ENCODE results near the gene CD52.

GRCh38 chr1:26345718-26346117, 28.0 kb downstream of the CD52 start:
- TF ChIP-seq CTCF (IDR thresholded peaks at IDR 0.05; ENCODE audit: extremely low read depth in 1 of 2, insufficient read depth in 1 of 2, low read depth in 1 of 2, low read length in 2 of 2), result no peak
- no peak for TF ChIP-seq MAX (IDR thresholded peaks at IDR 0.05; ENCODE audit: insufficient read depth, insufficient read length)
- no peak for TF ChIP-seq POLR2AphosphoS5 (IDR thresholded peaks at IDR 0.05; ENCODE audit: insufficient read depth, low read depth, low read length)
- no peak for TF ChIP-seq POLR2A (IDR thresholded peaks at IDR 0.05; ENCODE audit: low read depth, low read length)
- no peak for TF ChIP-seq EZH2 (IDR thresholded peaks at IDR 0.05; ENCODE audit: borderline replicate concordance, low read depth, low read length, severe bottlenecking)
- TF ChIP-seq FOS (IDR thresholded peaks at IDR 0.05; ENCODE audit: borderline replicate concordance, insufficient read depth, low read length), result no peak
- no peak for TF ChIP-seq GATA2 (IDR thresholded peaks at IDR 0.05; ENCODE audit: insufficient read depth, insufficient read length, low read depth, low read length)
- no peak for TF ChIP-seq JUN (IDR thresholded peaks at IDR 0.05; ENCODE audit: borderline replicate concordance, insufficient read depth, insufficient read length, low read depth)
